RWPE2 (cell line): ENCODE measurements around the gene GALNT7.

Experiments used
- ATAC-seq: fragments of 200-7000 bp; cut with Tn5 transposase; 3 replicates; pipeline ENCODE4 v1.9.1; 2021; ENCODE audit warnings: low read depth
- DNase-seq: peaks from one replicate; pipeline ENCODE4 v3.0.0-alpha.2; 2020; ENCODE audit warnings: low spot score
- H3K27ac ChIP-seq: fragments of 450-650 bp; 2 replicates; pipeline ENCODE4 v1.5.1; 2017; ENCODE audit warnings: mild to moderate bottlenecking; ENCODE audit not compliant: poor library complexity, severe bottlenecking
- H3K27me3 ChIP-seq: fragments of 250-450 bp; sonication (Bioruptor Pico); 2 replicates; pipeline ENCODE4 v1.5.1; 2021; ENCODE audit warnings: mild to moderate bottlenecking, moderate library complexity; ENCODE audit not compliant: insufficient read depth, poor library complexity, severe bottlenecking
- H3K36me3 ChIP-seq: fragments of 250-450 bp; sonication (Bioruptor Pico); 2 replicates; pipeline ENCODE4 v1.5.1; 2020; ENCODE audit warnings: low read depth, mild to moderate bottlenecking, moderate library complexity
- H3K4me1 ChIP-seq: fragments of 250-450 bp; sonication (Bioruptor Pico); 2 replicates; pipeline ENCODE4 v1.5.1; 2021; ENCODE audit warnings: mild to moderate bottlenecking, moderate library complexity; ENCODE audit not compliant: insufficient read depth, poor library complexity, severe bottlenecking
- H3K4me3 ChIP-seq: fragments of 250-450 bp; sonication (Bioruptor Pico); 2 replicates; pipeline ENCODE4 v1.5.1; 2021; ENCODE audit warnings: mild to moderate bottlenecking, moderate library complexity; ENCODE audit not compliant: severe bottlenecking
- H3K9me3 ChIP-seq: fragments of 250-450 bp; sonication (Bioruptor Pico); 2 replicates; pipeline ENCODE4 v1.5.1; 2021; ENCODE audit warnings: mild to moderate bottlenecking, moderate library complexity; ENCODE audit not compliant: severe bottlenecking
- CTCF ChIP-seq: fragments of 450-650 bp; IDR thresholded peaks from one replicate; pipeline ENCODE4 v1.5.1; 2017; ENCODE audit warnings: mild to moderate bottlenecking, moderate library complexity; ENCODE audit not compliant: poor library complexity, severe bottlenecking

The GALNT7 gene

GRCh38 chr4:173318648-173319211 lies 150.1 kb downstream of the GALNT7 start:
- Histone ChIP-seq H3K4me1 (peaks cover 12% of the 10 kb centered on the region), H3K27me3 (no peaks in the 10 kb centered on the region), H3K27ac (no peak overlapping the region), H3K36me3 (no peaks in the 10 kb centered on the region; the same call in 1 of the 2 replicates), H3K9me3 (no peaks in the 10 kb centered on the region), H3K4me3 (no peak overlapping the region)
- ATAC-seq (peak; percentile 70), DNase-seq (no peak)
- peak; percentile 69 for TF ChIP-seq CTCF

GRCh38 chr4:173319696-173320095 lies 151.1 kb downstream of the GALNT7 start:
- ATAC-seq (peak; percentile 37; the same call in 1 of the 3 replicates), DNase-seq (no peak)
- H3K36me3 ChIP-seq, result peaks cover 3% of the 10 kb centered on the region
- no peak for TF ChIP-seq CTCF
- no peaks in the 10 kb centered on the region for H3K9me3 ChIP-seq
- no peak overlapping the region for H3K27ac ChIP-seq
- no peaks in the 10 kb centered on the region for H3K27me3 ChIP-seq
- no peak overlapping the region for H3K4me3 ChIP-seq
- H3K4me1 ChIP-seq, result peaks cover 12% of the 10 kb centered on the region

GRCh38 chr4:173325007-173325736 lies 156.6 kb downstream of the GALNT7 start:
- Histone ChIP-seq H3K9me3 (no peaks in the 10 kb centered on the region), H3K4me3 (no peak overlapping the region), H3K27ac (no peak overlapping the region), H3K27me3 (no peaks in the 10 kb centered on the region), H3K4me1 (no peaks in the 10 kb centered on the region), H3K36me3 (peaks cover 39% of the 10 kb centered on the region)
- DNase-seq (no peak), ATAC-seq (no peak)
- no peak for TF ChIP-seq CTCF

GRCh38 chr4:173328236-173328901 lies 159.8 kb downstream of the GALNT7 start:
- no peak for DNase-seq
- TF ChIP-seq CTCF, result no peak
- Histone ChIP-seq H3K4me3 (no peak overlapping the region), H3K9me3 (no peaks in the 10 kb centered on the region), H3K4me1 (peaks cover 15% of the 10 kb centered on the region), H3K36me3 (peaks cover 71% of the 10 kb centered on the region), H3K27ac (no peak overlapping the region), H3K27me3 (no peaks in the 10 kb centered on the region)
- ATAC-seq, result no peak

- H3K27ac ChIP-seq, result no peak overlapping the region
- no peak for TF ChIP-seq CTCF
- H3K27me3 ChIP-seq, result no peaks in the 10 kb centered on the region
- ATAC-seq, result no peak
- H3K36me3 ChIP-seq, result peaks cover 70% of the 10 kb centered on the region
- no peak for DNase-seq
- peaks cover 16% of the 10 kb centered on the region for H3K4me1 ChIP-seq
- H3K4me3 ChIP-seq, result no peak overlapping the region
- no peaks in the 10 kb centered on the region for H3K9me3 ChIP-seq
Measured at GRCh38 chr4:173330590-173330989, 162.0 kb downstream of the GALNT7 start.
